ENCODE results near the gene HRG.

- no peak for TF ChIP-seq CTCF (conservative IDR thresholded peaks at IDR 0.05; ENCODE audit: low read depth in 2 of 2)
- TF ChIP-seq REST (IDR thresholded peaks at IDR 0.05; ENCODE audit: unreplicated experiment) = no peak
Observed at GRCh38 chr3:186653080-186653707, 12.6 kb upstream of the HRG start.

Measured in GM23338 (cell line).